HepG2 (cell line): ENCODE data around the gene GNAZ. TPM values are rescaled to one million over a fixed set of nuclear protein-coding genes. Genes with fewer than 3 reads are reported as not detected.

Source experiments
- AHR ChIP-seq: IDR thresholded peaks from 2 replicates; pipeline ENCODE4 v1.6.1; 2018; ENCODE audit warnings: missing genetic modification reagents, missing compliant biosample characterization
- BHLHE40 ChIP-seq: IDR thresholded peaks from 2 replicates; pipeline ENCODE4 v1.6.1; 2011; ENCODE audit warnings: low read length, improper control_type of control experiment
- DZIP1 ChIP-seq: sonication (generic); formaldehyde crosslinking; IDR thresholded peaks from 2 replicates; pipeline ENCODE4 v1.5.0; 2020; ENCODE audit warnings: mild to moderate bottlenecking, missing genetic modification reagents
- ELF4 ChIP-seq: sonication (generic); formaldehyde crosslinking; IDR thresholded peaks from 2 replicates; pipeline ENCODE4 v1.5.0; 2020; ENCODE audit warnings: missing genetic modification reagents, mild to moderate bottlenecking, moderate library complexity, borderline replicate concordance
- GTF2F1 ChIP-seq: fragments of 150-350 bp; IDR thresholded peaks from 2 replicates; pipeline ENCODE4 v1.6.1; 2014; ENCODE audit warnings: low read length
- HIVEP1 ChIP-seq: sonication (generic); formaldehyde crosslinking; IDR thresholded peaks from 2 replicates; pipeline ENCODE4 v1.4.0; 2020; ENCODE audit warnings: mild to moderate bottlenecking, missing genetic modification reagents
- HNF4A ChIP-seq: sonication (generic); formaldehyde crosslinking; IDR thresholded peaks from 2 replicates; pipeline ENCODE4 v1.4.0; 2020; ENCODE audit warnings: missing genetic modification reagents
- HOXA3 ChIP-seq: sonication (generic); formaldehyde crosslinking; IDR thresholded peaks from 2 replicates; pipeline ENCODE4 v1.5.0; 2020; ENCODE audit warnings: missing genetic modification reagents
- NR2F1 ChIP-seq, 2 experiments: fragments of 450-650 bp in 1 of 2; formaldehyde crosslinking in 1 of 2; IDR thresholded peaks; 2 replicates each; pipeline versions ENCODE4 v1.5.0 to v1.6.1; 2016 to 2020; ENCODE audit warnings: mild to moderate bottlenecking in 1 of 2, missing compliant biosample characterization in 1 of 2, missing genetic modification reagents in 1 of 2, moderate library complexity in 1 of 2
- RNF2 ChIP-seq: fragments of 450-650 bp; conservative IDR thresholded peaks from 2 replicates; pipeline ENCODE4 v1.6.1; 2016; ENCODE audit warnings: low read depth
- U2AF1 ChIP-seq: fragments of 200-400 bp; formaldehyde crosslinking; optimal IDR thresholded peaks from 2 replicates; pipeline ENCODE3; 2017; ENCODE audit warnings: mild to moderate bottlenecking, low read depth, low read length
- ZBTB3 ChIP-seq: sonication (generic); formaldehyde crosslinking; IDR thresholded peaks from 2 replicates; pipeline ENCODE4 v1.4.0; 2020; ENCODE audit warnings: low read depth, mild to moderate bottlenecking, moderate library complexity, missing genetic modification reagents, borderline replicate concordance
- ZFP82 ChIP-seq: sonication (generic); formaldehyde crosslinking; IDR thresholded peaks from 2 replicates; pipeline ENCODE4 v1.5.1; 2020; ENCODE audit warnings: mild to moderate bottlenecking, missing genetic modification reagents, borderline replicate concordance
- ZNF101 ChIP-seq: sonication (generic); formaldehyde crosslinking; IDR thresholded peaks from 2 replicates; pipeline ENCODE4 v1.4.0; 2020; ENCODE audit warnings: mild to moderate bottlenecking, low read depth, missing genetic modification reagents, borderline replicate concordance
- ZNF17 ChIP-seq: sonication (generic); formaldehyde crosslinking; IDR thresholded peaks from 2 replicates; pipeline ENCODE4 v1.5.0; 2020; ENCODE audit warnings: mild to moderate bottlenecking, missing genetic modification reagents
- ZNF20 ChIP-seq: sonication (generic); formaldehyde crosslinking; IDR thresholded peaks from 2 replicates; pipeline ENCODE4 v1.4.0; 2020; ENCODE audit warnings: mild to moderate bottlenecking, moderate library complexity, missing genetic modification reagents
- ZNF205 ChIP-seq: IDR thresholded peaks from 2 replicates; pipeline ENCODE4 v1.6.1; 2018; ENCODE audit warnings: missing biosample characterization, missing genetic modification reagents
- ZNF329 ChIP-seq: sonication (generic); formaldehyde crosslinking; IDR thresholded peaks from 2 replicates; pipeline ENCODE4 v1.9.0; 2021; ENCODE audit warnings: low read depth, mild to moderate bottlenecking, missing genetic modification reagents
- ZNF558 ChIP-seq: sonication (generic); formaldehyde crosslinking; IDR thresholded peaks from 2 replicates; pipeline ENCODE4 v1.9.0; 2022; ENCODE audit warnings: mild to moderate bottlenecking, missing genetic modification reagents, borderline replicate concordance
- ZNF609 ChIP-seq: sonication (generic); formaldehyde crosslinking; IDR thresholded peaks from 2 replicates; pipeline ENCODE4 v1.4.0; 2020; ENCODE audit warnings: mild to moderate bottlenecking, missing genetic modification reagents, borderline replicate concordance
- ZNF678 ChIP-seq: sonication (generic); formaldehyde crosslinking; IDR thresholded peaks from 2 replicates; pipeline ENCODE4 v1.4.0; 2020; ENCODE audit warnings: mild to moderate bottlenecking, missing genetic modification reagents
- ZSCAN21 ChIP-seq: sonication (generic); formaldehyde crosslinking; IDR thresholded peaks from 2 replicates; pipeline ENCODE4 v1.8.0; 2022; ENCODE audit warnings: mild to moderate bottlenecking, missing genetic modification reagents, moderate library complexity, borderline replicate concordance
- ZSCAN29 ChIP-seq: sonication (generic); formaldehyde crosslinking; conservative IDR thresholded peaks from 2 replicates; pipeline ENCODE4 v1.4.0; 2020; ENCODE audit warnings: mild to moderate bottlenecking, missing genetic modification reagents
- polyA plus RNA-seq, 8 experiments: library from polyadenylated mRNA; depleted of rRNA in 3 of 8; stranded (reverse) in 7 of 8; unstranded in 1 of 8; fragments of >200 nt; fragmentation: Illumina TruSeq in 4 of 8; extraction: Trizol in 4 of 8; gene quantifications; 2 replicates each; pipeline versions ENCODE4 v1.2.1 to v1.2.3, GENCODE V29; 2011 to 2016; ENCODE audit warnings: low read depth in 4 of 8, missing spikeins in 1 of 8, mixed read lengths in 1 of 8; ENCODE audit not compliant: insufficient read depth in 1 of 8
- total RNA-seq, 5 experiments: library from RNA; depleted of rRNA; stranded (reverse); fragments of >200 nt; fragmentation: Illumina TruSeq; extraction: Trizol; gene quantifications; 2 replicates each; pipeline ENCODE4 v1.2.3, GENCODE V29; 2016; ENCODE audit warnings: low read depth in 1 of 5

GNAZ gene
- total and polyA plus RNA-seq, 2 of the 13 experiments (the other 11 are each of a cell fraction or from before 2014, with no cell fraction given) = 11.4 to 22.3 TPM

- TF ChIP-seq HOXA3 (peak; percentile 92), DZIP1 (CRISPR knock-in tag) (no peak), ZNF329 (no peak), ZNF101 (CRISPR knock-in tag) (no peak), NR2F1 (CRISPR knock-in tag; IDR thresholded peaks at IDR 0.05) (peak; percentile 99), ZNF17 (CRISPR knock-in tag) (no peak), RNF2 (peak; percentile 76), ELF4 (no peak), HIVEP1 (peak; percentile 89), HNF4A (peak; percentile 98), ZNF609 (CRISPR knock-in tag) (peak; percentile 94), ZBTB3 (CRISPR knock-in tag) (no peak), ZNF558 (CRISPR knock-in tag) (peak; percentile 22; the same call in 1 of the 2 replicates), ZSCAN29 (no peak; the same call in 1 of the 2 replicates), U2AF1 (no peak), AHR (peak; percentile 47; the same call in 1 of the 2 replicates), BHLHE40 (peak; percentile 81), ZNF20 (CRISPR knock-in tag) (no peak), ZFP82 (CRISPR knock-in tag) (no peak), ZNF678 (CRISPR knock-in tag) (peak; percentile 84; the same call in 1 of the 2 replicates), ZSCAN21 (CRISPR knock-in tag) (peak; percentile 77; the same call in 1 of the 2 replicates), GTF2F1 (no peak), ZNF205 (CRISPR knock-in tag) (no peak; the same call in 1 of the 2 replicates)
These were observed 5.4 kb downstream of the GNAZ start (continued) for GRCh38 chr22:23075525-23076216.
